IMR-90 (cell line): ENCODE data around the gene TCEA2. TPM values are rescaled to one million over a fixed set of nuclear protein-coding genes. Genes with fewer than 3 reads are reported as not detected.

Experiments used
- ATAC-seq: fragments of 200-7000 bp; cut with Tn5 transposase; 2 replicates; pipeline ENCODE4 v1.9.1; 2020; ENCODE audit warnings: low read depth, mild to moderate bottlenecking, moderate library complexity
- BruUV-seq: library from RNA; stranded (reverse); fragments of 400-500 nt; replicated peaks from 2 replicates; lab custom pipeline; 2021; lab: Mats Ljungman, UMichigan
- CTCF ChIA-PET: fragments of 300-600 bp; formaldehyde crosslinking; extraction: SDS; loops from one replicate; lab custom pipeline; 2021; ENCODE audit warnings: antibody characterized with exemption; lab: Yijun Ruan, JAX
- POLR2A ChIA-PET: fragments of 300-600 bp; sonication (Branson Sonifier 250); formaldehyde crosslinking; loops from one replicate; lab custom pipeline; 2022; ENCODE audit warnings: antibody characterized with exemption; ENCODE audit not compliant: unreplicated experiment; lab: Charles Lee
- DNase-seq: peaks from one replicate; pipeline ENCODE4 v3.0.0; 2013
- H2AFZ ChIP-seq: replicated peaks from 2 replicates; pipeline ENCODE3; 2013; ENCODE audit warnings: low read length, mild to moderate bottlenecking; ENCODE audit not compliant: poor library complexity
- H2AK5ac ChIP-seq: 2 replicates; pipeline ENCODE4 v1.6.1; 2013; ENCODE audit warnings: low read depth, low read length, inconsistent platforms
- H2AK9ac ChIP-seq: replicated peaks from 2 replicates; pipeline ENCODE3; 2013; ENCODE audit warnings: mild to moderate bottlenecking, low read depth, low read length, moderate library complexity; ENCODE audit not compliant: poor library complexity
- H2BK120ac ChIP-seq: 2 replicates; pipeline ENCODE4 v1.6.1; 2013; ENCODE audit warnings: low read depth, low read length, inconsistent platforms
- H2BK15ac ChIP-seq: 3 replicates; pipeline ENCODE4 v1.6.1; 2013; ENCODE audit warnings: low read depth, low read length, inconsistent platforms
- H2BK20ac ChIP-seq: 2 replicates; pipeline ENCODE4 v1.6.1; 2013; ENCODE audit warnings: low read depth, mild to moderate bottlenecking, inconsistent platforms, low read length, moderate library complexity
- H2BK5ac ChIP-seq: 2 replicates; pipeline ENCODE4 v1.6.1; 2013; ENCODE audit warnings: mild to moderate bottlenecking, low read depth, low read length, inconsistent platforms; ENCODE audit not compliant: poor library complexity, severe bottlenecking
- H3K14ac ChIP-seq: replicated peaks from 2 replicates; pipeline ENCODE4 v1.6.1; 2013; ENCODE audit warnings: low read depth, low read length, inconsistent platforms
- H3K18ac ChIP-seq: 2 replicates; pipeline ENCODE4 v1.6.1; 2013; ENCODE audit warnings: low read depth, low read length, control low read depth
- H3K23ac ChIP-seq: 2 replicates; pipeline ENCODE4 v1.6.1; 2013; ENCODE audit warnings: low read depth, low read length, inconsistent platforms
- H3K27ac ChIP-seq: 2 replicates; pipeline ENCODE4 v1.5.1; 2013; ENCODE audit warnings: mild to moderate bottlenecking, control low read depth, low read length; ENCODE audit not compliant: insufficient read depth
- H3K27me3 ChIP-seq: 2 replicates; pipeline ENCODE4 v1.6.1; 2013; ENCODE audit warnings: low read length; ENCODE audit not compliant: control insufficient read depth, insufficient read depth
- H3K36me3 ChIP-seq: 2 replicates; pipeline ENCODE4 v1.6.1; 2013; ENCODE audit warnings: low read length, mixed read lengths; ENCODE audit not compliant: control insufficient read depth, insufficient read depth
- H3K4ac ChIP-seq: 2 replicates; pipeline ENCODE4 v1.6.1; 2013; ENCODE audit warnings: low read depth, low read length, inconsistent platforms
- H3K4me1 ChIP-seq: 2 replicates; pipeline ENCODE4 v1.6.1; 2013; ENCODE audit warnings: low read length, mixed read lengths; ENCODE audit not compliant: control insufficient read depth, insufficient read depth
- H3K4me2 ChIP-seq: 2 replicates; pipeline ENCODE4 v1.6.1; 2013; ENCODE audit warnings: low read depth, mild to moderate bottlenecking, control low read depth, low read length, moderate library complexity
- H3K4me3 ChIP-seq: 2 replicates; pipeline ENCODE4 v1.5.1; 2013; ENCODE audit warnings: low read depth, mild to moderate bottlenecking, control low read depth, low read length, moderate library complexity; ENCODE audit not compliant: insufficient read depth
- H3K56ac ChIP-seq: 2 replicates; pipeline ENCODE4 v1.6.1; 2013; ENCODE audit warnings: low read length, inconsistent platforms; ENCODE audit not compliant: insufficient read depth; ENCODE audit errors: extremely low read depth
- H3K79me1 ChIP-seq, 2 experiments: 2 replicates each; pipeline ENCODE4 v1.6.1; 2013; ENCODE audit warnings: low read length in 2 of 2, inconsistent platforms in 1 of 2, low read depth in 1 of 2
- H3K9ac ChIP-seq: 2 replicates; pipeline ENCODE4 v1.6.1; 2013; ENCODE audit warnings: low read depth, low read length, control low read depth
- H3K9me1 ChIP-seq: 2 replicates; pipeline ENCODE4 v1.6.1; 2013; ENCODE audit warnings: low read length, inconsistent platforms; ENCODE audit not compliant: insufficient read depth
- H3K9me3 ChIP-seq: 2 replicates; pipeline ENCODE4 v1.6.1; 2013; ENCODE audit warnings: low read length; ENCODE audit not compliant: control insufficient read depth, insufficient read depth
- H4K20me1 ChIP-seq: 2 replicates; pipeline ENCODE4 v1.6.1; 2013; ENCODE audit warnings: low read length, inconsistent platforms; ENCODE audit not compliant: insufficient read depth
- H4K5ac ChIP-seq: 2 replicates; pipeline ENCODE4 v1.6.1; 2013; ENCODE audit warnings: mild to moderate bottlenecking, low read depth, low read length, control low read depth
- H4K8ac ChIP-seq, 2 experiments: 2 replicates each; pipeline ENCODE4 v1.6.1; 2013; ENCODE audit warnings: low read depth in 2 of 2, low read length in 2 of 2, control low read depth in 1 of 2, inconsistent platforms in 1 of 2
- H4K91ac ChIP-seq: 2 replicates; pipeline ENCODE4 v1.6.1; 2013; ENCODE audit warnings: low read depth, low read length, inconsistent platforms; ENCODE audit not compliant: insufficient read depth
- BHLHE40 ChIP-seq: fragments of 150-350 bp; IDR thresholded peaks from 2 replicates; pipeline ENCODE4 v1.6.1; 2016; ENCODE audit warnings: mild to moderate bottlenecking, low read depth, low read length
- CHD1 ChIP-seq: IDR thresholded peaks from 2 replicates; pipeline ENCODE4 v1.6.1; 2012; ENCODE audit warnings: low read depth, low read length, improper control_type of control experiment
- MAFK ChIP-seq: IDR thresholded peaks from 2 replicates; pipeline ENCODE4 v1.6.1; 2012; ENCODE audit warnings: low read depth, low read length, improper control_type of control experiment
- MXI1 ChIP-seq: IDR thresholded peaks from 2 replicates; pipeline ENCODE4 v1.6.1; 2012; ENCODE audit warnings: low read depth, mild to moderate bottlenecking, low read length, moderate library complexity, borderline replicate concordance
- POLR2A ChIP-seq: IDR thresholded peaks from 2 replicates; pipeline ENCODE4 v1.6.1; 2012; ENCODE audit warnings: mild to moderate bottlenecking, low read depth, low read length
- RAD21 ChIP-seq: IDR thresholded peaks from 2 replicates; pipeline ENCODE4 v1.6.1; 2012; ENCODE audit warnings: low read length, improper control_type of control experiment
- RCOR1 ChIP-seq: IDR thresholded peaks from 2 replicates; pipeline ENCODE4 v1.6.1; 2012; ENCODE audit warnings: mild to moderate bottlenecking, low read length, improper control_type of control experiment; ENCODE audit not compliant: insufficient replicate concordance
- SMC3 ChIP-seq: fragments of 150-350 bp; IDR thresholded peaks from 2 replicates; pipeline ENCODE4 v1.6.1; 2016; ENCODE audit warnings: low read depth, mild to moderate bottlenecking, antibody characterized with exemption, low read length, moderate library complexity
- WGBS, 2 experiments: methylation state at CpG; one replicate each; pipeline versions ENCODE4 v1.1.5 to v1.1.7; 2013; ENCODE audit warnings: missing lambda C conversion rate in 2 of 2; ENCODE audit not compliant: insufficient read length in 1 of 2; ENCODE audit errors: extremely low coverage in 2 of 2; 5-methylcytosine and 5-hydroxymethylcytosine counted together
- dilution Hi-C: fragments of 300-500 bp; cut with HindIII; formaldehyde crosslinking; loops from one replicate; pipeline ENCODE4 v1.14.3; 2018; ENCODE audit warnings: low sequenced_read_pairs; ENCODE audit not compliant: unreplicated experiment
- in situ Hi-C: fragments of 300-500 bp; cut with MboI; formaldehyde crosslinking; loops from 3 replicates; pipeline ENCODE4 v1.14.3; 2019; ENCODE audit warnings: low sequenced_read_pairs, inconsistent platforms, mixed read lengths
- intact Hi-C: fragments of 100-400 bp; cut with micrococcal nuclease; formaldehyde crosslinking; loops from 2 replicates; pipeline ENCODE4 v1.10.0; 2022
- polyA plus RNA-seq, 3 experiments: library from polyadenylated mRNA; depleted of rRNA; stranded (reverse); fragments of >200 nt; gene quantifications; 2 replicates each; pipeline ENCODE4 v1.2.3, GENCODE V29; 2012; ENCODE audit warnings: low replicate concordance in 1 of 3
- total RNA-seq: library from RNA; depleted of rRNA; stranded (reverse); fragments of >200 nt; gene quantifications from 2 replicates; pipeline ENCODE4 v1.2.3, GENCODE V29; 2012
- TF ChIP-seq, protein P1 (sequence below): fragments of 150-350 bp; IDR thresholded peaks from 2 replicates; pipeline ENCODE4 v1.6.1; 2017; ENCODE audit warnings: mild to moderate bottlenecking, antibody characterized with exemption, low read length, low read depth
- TF ChIP-seq, protein P2 (sequence below): fragments of 150-350 bp; IDR thresholded peaks from 2 replicates; pipeline ENCODE4 v1.6.1; 2016; ENCODE audit warnings: low read depth, mild to moderate bottlenecking, low read length, moderate library complexity, borderline replicate concordance
- TF ChIP-seq, protein P3 (sequence below): conservative IDR thresholded peaks from 2 replicates; pipeline ENCODE4 v1.5.1; 2012; ENCODE audit warnings: mild to moderate bottlenecking, low read depth, low read length, improper control_type of control experiment

TCEA2 gene
- total and polyA plus RNA-seq, 2 of the 4 experiments (the other 2 are of a cell fraction), result 9.3 to 30.0 TPM

GRCh38 chr20:64024141-64024990, 38.6 kb upstream of the TCEA2 start:
- no peak for TF ChIP-seq CHD1
- TF ChIP-seq, protein P1, sequence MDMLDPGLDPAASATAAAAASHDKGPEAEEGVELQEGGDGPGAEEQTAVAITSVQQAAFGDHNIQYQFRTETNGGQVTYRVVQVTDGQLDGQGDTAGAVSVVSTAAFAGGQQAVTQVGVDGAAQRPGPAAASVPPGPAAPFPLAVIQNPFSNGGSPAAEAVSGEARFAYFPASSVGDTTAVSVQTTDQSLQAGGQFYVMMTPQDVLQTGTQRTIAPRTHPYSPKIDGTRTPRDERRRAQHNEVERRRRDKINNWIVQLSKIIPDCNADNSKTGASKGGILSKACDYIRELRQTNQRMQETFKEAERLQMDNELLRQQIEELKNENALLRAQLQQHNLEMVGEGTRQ, result no peak
- TF ChIP-seq RCOR1, result no peak
- TF ChIP-seq, protein P2, sequence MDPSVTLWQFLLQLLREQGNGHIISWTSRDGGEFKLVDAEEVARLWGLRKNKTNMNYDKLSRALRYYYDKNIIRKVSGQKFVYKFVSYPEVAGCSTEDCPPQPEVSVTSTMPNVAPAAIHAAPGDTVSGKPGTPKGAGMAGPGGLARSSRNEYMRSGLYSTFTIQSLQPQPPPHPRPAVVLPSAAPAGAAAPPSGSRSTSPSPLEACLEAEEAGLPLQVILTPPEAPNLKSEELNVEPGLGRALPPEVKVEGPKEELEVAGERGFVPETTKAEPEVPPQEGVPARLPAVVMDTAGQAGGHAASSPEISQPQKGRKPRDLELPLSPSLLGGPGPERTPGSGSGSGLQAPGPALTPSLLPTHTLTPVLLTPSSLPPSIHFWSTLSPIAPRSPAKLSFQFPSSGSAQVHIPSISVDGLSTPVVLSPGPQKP, result no peak
- TF ChIP-seq, protein P3, sequence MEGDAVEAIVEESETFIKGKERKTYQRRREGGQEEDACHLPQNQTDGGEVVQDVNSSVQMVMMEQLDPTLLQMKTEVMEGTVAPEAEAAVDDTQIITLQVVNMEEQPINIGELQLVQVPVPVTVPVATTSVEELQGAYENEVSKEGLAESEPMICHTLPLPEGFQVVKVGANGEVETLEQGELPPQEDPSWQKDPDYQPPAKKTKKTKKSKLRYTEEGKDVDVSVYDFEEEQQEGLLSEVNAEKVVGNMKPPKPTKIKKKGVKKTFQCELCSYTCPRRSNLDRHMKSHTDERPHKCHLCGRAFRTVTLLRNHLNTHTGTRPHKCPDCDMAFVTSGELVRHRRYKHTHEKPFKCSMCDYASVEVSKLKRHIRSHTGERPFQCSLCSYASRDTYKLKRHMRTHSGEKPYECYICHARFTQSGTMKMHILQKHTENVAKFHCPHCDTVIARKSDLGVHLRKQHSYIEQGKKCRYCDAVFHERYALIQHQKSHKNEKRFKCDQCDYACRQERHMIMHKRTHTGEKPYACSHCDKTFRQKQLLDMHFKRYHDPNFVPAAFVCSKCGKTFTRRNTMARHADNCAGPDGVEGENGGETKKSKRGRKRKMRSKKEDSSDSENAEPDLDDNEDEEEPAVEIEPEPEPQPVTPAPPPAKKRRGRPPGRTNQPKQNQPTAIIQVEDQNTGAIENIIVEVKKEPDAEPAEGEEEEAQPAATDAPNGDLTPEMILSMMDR, result no peak
- TF ChIP-seq SMC3, result no peak
- no peak for TF ChIP-seq MAFK
- TF ChIP-seq MXI1, result no peak
- TF ChIP-seq POLR2A, result no peak
- TF ChIP-seq BHLHE40, result no peak
- TF ChIP-seq RAD21, result no peak
- H3K9ac ChIP-seq, result no peak overlapping the region
- ChIA-PET CTCF (interaction anchor here (0.6 kb wide), 1 partner anchor 487 kb away, joined by 3 read pairs; the partner anchor contains the start of gene PTK6), POLR2A (no interaction called here)
- dilution Hi-C loops, result no loop called here
- H3K9me3 ChIP-seq, result no peaks in the 10 kb centered on the region
- peaks cover 16% of the 10 kb centered on the region for H4K20me1 ChIP-seq
- H2AFZ ChIP-seq, result no peak overlapping the region
- no peak overlapping the region for H3K4ac ChIP-seq
- in situ Hi-C loops, result no loop called here
- 93% methylated on average over 3 of the region's 17 CpGs; no CpG with 5 or more reads in 1 of the 2 experiments for WGBS, 2 experiments
- no peak overlapping the region for H3K27ac ChIP-seq
- DNase-seq (no peak), ATAC-seq (no peak)
- H3K4me3 ChIP-seq, result no peak overlapping the region
- no peak overlapping the region for H4K8ac ChIP-seq
- H3K79me1 ChIP-seq, result peaks cover 8 to 16% of the 10 kb centered on the region in 2 experiments; a peak in 3 of 4 replicates
- H4K91ac ChIP-seq, result no peak overlapping the region
- H3K4me1 ChIP-seq, result no peaks in the 10 kb centered on the region
- no peak overlapping the region for H2BK20ac ChIP-seq
- no peak overlapping the region for H3K14ac ChIP-seq
- peaks cover 4% of the 10 kb centered on the region; the same call in 1 of the 2 replicates for H3K9me1 ChIP-seq
- H3K56ac ChIP-seq, result no peak overlapping the region
- peaks cover 71% of the 10 kb centered on the region for H3K36me3 ChIP-seq
- H3K18ac ChIP-seq, result no peak overlapping the region
- no peak overlapping the region for H3K4me2 ChIP-seq
- H2BK15ac ChIP-seq, result no peak overlapping the region
- no peak overlapping the region for H2BK5ac ChIP-seq
- H3K27me3 ChIP-seq, result no peaks in the 10 kb centered on the region
- no peak overlapping the region for H3K23ac ChIP-seq
- H2AK9ac ChIP-seq, result no peak overlapping the region
- no TSS peak for BruUV-seq
- no peak overlapping the region for H2AK5ac ChIP-seq
- no peak overlapping the region for H4K5ac ChIP-seq
- intact Hi-C loops, result no loop called here
- no peak overlapping the region for H2BK120ac ChIP-seq
